CD4-positive, alpha-beta T cell treated with Interleukin-15 for 1 hour (primary cell): ENCODE measurements around the gene GPR18.
"Not testable (repeated sequence)": the region's sequence is repeated elsewhere in the genome, so short reads cannot be mapped to it uniquely, and the experiment has no call there.

Experiments
- DNase-seq: peaks from one replicate; pipeline ENCODE4 v3.0.0-alpha.2; 2020

GPR18 gene

GRCh38 chr13:99227909-99228688, 30.1 kb downstream of the GPR18 start:
- DNase-seq = peak; percentile 68

- DNase-seq = no peak
Observed at GRCh38 chr13:99227331-99227900, 30.8 kb downstream of the GPR18 start.

- DNase-seq = no peak
Observed at GRCh38 chr13:99226513-99226912, 31.7 kb downstream of the GPR18 start.

- no peak for DNase-seq
Observed at GRCh38 chr13:99225078-99225477, 33.1 kb downstream of the GPR18 start.

- no peak for DNase-seq
Observed at GRCh38 chr13:99224021-99224420, 34.2 kb downstream of the GPR18 start.

- DNase-seq = no peak
Observed at GRCh38 chr13:99223587-99223986, 34.6 kb downstream of the GPR18 start.

GRCh38 chr13:99221567-99222239, 36.5 kb downstream of the GPR18 start:
- no peak for DNase-seq

- DNase-seq = no peak
Observed at GRCh38 chr13:99220199-99220935, 37.8 kb downstream of the GPR18 start.

GRCh38 chr13:99218969-99219368, 39.2 kb downstream of the GPR18 start:
- DNase-seq = peak; percentile 72

- no peak for DNase-seq
Observed at GRCh38 chr13:99218545-99218944, 39.6 kb downstream of the GPR18 start.

GRCh38 chr13:99218126-99218525, 40.1 kb downstream of the GPR18 start:
- no peak for DNase-seq

GRCh38 chr13:99217461-99218110, 40.6 kb downstream of the GPR18 start:
- DNase-seq = no peak

- peak; percentile 66 for DNase-seq
Observed at GRCh38 chr13:99215184-99215830, 42.9 kb downstream of the GPR18 start.

GRCh38 chr13:99214731-99215130, 43.4 kb downstream of the GPR18 start:
- DNase-seq = no peak

GRCh38 chr13:99214232-99214631, 43.9 kb downstream of the GPR18 start:
- DNase-seq = no peak

- no peak for DNase-seq
Observed at GRCh38 chr13:99211421-99212035, 46.7 kb downstream of the GPR18 start.

- not testable (repeated sequence) for DNase-seq
Observed at GRCh38 chr13:99210627-99211026, 47.6 kb downstream of the GPR18 start.

- DNase-seq = no peak
Observed at GRCh38 chr13:99208845-99209527, 49.2 kb downstream of the GPR18 start.

- no peak for DNase-seq
Observed at GRCh38 chr13:99208185-99208584, 50.0 kb downstream of the GPR18 start.

GRCh38 chr13:99207511-99207910, 50.7 kb downstream of the GPR18 start:
- DNase-seq = no peak

- DNase-seq = no peak
Observed at GRCh38 chr13:99206873-99207272, 51.3 kb downstream of the GPR18 start.
